AG04450 (cell line): ENCODE measurements around the gene TTC21B. TPM values are rescaled to one million over a fixed set of nuclear protein-coding genes. Genes with fewer than 3 reads are reported as not detected.

Source experiments
- CTCF ChIA-PET: fragments of 300-600, 350-600 bp; formaldehyde crosslinking; extraction: SDS; loops from one replicate; lab custom pipeline; 2022; ENCODE audit warnings: antibody characterized with exemption, inconsistent platforms; lab: Charles Lee
- POLR2A ChIA-PET: fragments of 350-600 bp; formaldehyde crosslinking; extraction: SDS; loops from one replicate; lab custom pipeline; 2021; ENCODE audit warnings: antibody characterized with exemption, inconsistent platforms; lab: Yijun Ruan, JAX
- DNase-seq: peaks from one replicate; pipeline ENCODE4 v3.0.0-alpha.2; 2011; ENCODE audit warnings: low read depth, low spot score
- H3K27ac ChIP-seq: one replicate; pipeline ENCODE4 v1.5.1; 2012; ENCODE audit warnings: low read depth, low read length, control low read depth
- H3K27me3 ChIP-seq: one replicate; pipeline ENCODE4 v1.6.0; 2012; ENCODE audit warnings: low read length; ENCODE audit not compliant: control insufficient read depth, insufficient read depth
- H3K4me3 ChIP-seq: 2 replicates; pipeline ENCODE4 v1.5.1; 2011; ENCODE audit warnings: mild to moderate bottlenecking, low read depth, low read length, control low read depth
- H3K9me3 ChIP-seq: 2 replicates; pipeline ENCODE4 v1.5.1; 2012; ENCODE audit warnings: low read length; ENCODE audit not compliant: control insufficient read depth, insufficient read depth
- CTCF ChIP-seq: IDR thresholded peaks from 2 replicates; pipeline ENCODE4 v1.5.1; 2011; ENCODE audit warnings: low read depth, low read length, control low read depth, inconsistent platforms
- polyA plus RNA-seq: library from polyadenylated mRNA; depleted of rRNA; stranded (reverse); fragments of >200 nt; gene quantifications from 2 replicates; pipeline ENCODE4 v1.2.3, GENCODE V29; 2011

TTC21B gene
- polyA plus RNA-seq, 1 experiment: 12.1 TPM

GRCh38 chr2:165958313-165958960 lies 4.9 kb upstream of the TTC21B start:
- DNase-seq: no peak
- Histone ChIP-seq H3K9me3 (no peaks in the 10 kb centered on the region; the same call in 1 of the 2 replicates), H3K27me3 (no peaks in the 10 kb centered on the region), H3K4me3 (no peak overlapping the region), H3K27ac (no peak overlapping the region)
- TF ChIP-seq CTCF: no peak
- ChIA-PET CTCF (interaction anchor here (1.0 kb wide), 2 partner anchors 169 to 170 kb away, joined by 3 to 6 read pairs; partner anchors contain the start of gene SCN1A), POLR2A (no interaction called here)

- H3K4me3 ChIP-seq: no peak overlapping the region
- no peaks in the 10 kb centered on the region; the same call in 1 of the 2 replicates for H3K9me3 ChIP-seq
- ChIA-PET POLR2A (no interaction called here), CTCF (interaction anchor here (2.6 to 6.1 kb wide), 3 partner anchors 100 to 171 kb away, joined by 9 to 123 read pairs (median 17); partner anchors contain the start of gene SCN1A)
- no peak for TF ChIP-seq CTCF
- no peaks in the 10 kb centered on the region for H3K27me3 ChIP-seq
- H3K27ac ChIP-seq: no peak overlapping the region
- no peak for DNase-seq
These were observed 3.6 kb upstream of the TTC21B start for GRCh38 chr2:165957030-165957675.

GRCh38 chr2:165953306-165953654 lies 296 bp downstream of the TTC21B start:
- ChIA-PET POLR2A (interaction anchor here (0.7 to 1.2 kb wide), 4 partner anchors 17 to 422 kb away, joined by 3 to 7 read pairs (median 6); partner anchors contain the start of genes SCN1A and SCN9A), CTCF (interaction anchor here (0.6 to 6.1 kb wide), 22 partner anchors 8 to 647 kb away, joined by 3 to 123 read pairs (median 4); partner anchors contain the start of gene SCN1A)
- H3K27me3 ChIP-seq: no peaks in the 10 kb centered on the region
- peak overlapping the region; percentile 83 for H3K27ac ChIP-seq
- TF ChIP-seq CTCF: no peak
- no peak for DNase-seq
- H3K9me3 ChIP-seq: no peaks in the 10 kb centered on the region; the same call in 1 of the 2 replicates
- peak overlapping the region; percentile 74 for H3K4me3 ChIP-seq

GRCh38 chr2:165952741-165953211 lies 800 bp downstream of the TTC21B start:
- Histone ChIP-seq H3K4me3 (peak overlapping the region; percentile 74), H3K27me3 (no peaks in the 10 kb centered on the region), H3K9me3 (no peaks in the 10 kb centered on the region; the same call in 1 of the 2 replicates), H3K27ac (no peak overlapping the region)
- no peak for DNase-seq
- ChIA-PET CTCF (interaction anchor here (0.8 to 6.1 kb wide), 13 partner anchors 8 to 317 kb away, joined by 3 to 123 read pairs (median 5); partner anchors contain the start of gene SCN1A), POLR2A (interaction anchor here (1.2 kb wide), 1 partner anchor 175 kb away, joined by 7 read pairs; the partner anchor contains the start of gene SCN1A)
- TF ChIP-seq CTCF: no peak
